ENCODE data around the gene TMTC2.

DNA sequence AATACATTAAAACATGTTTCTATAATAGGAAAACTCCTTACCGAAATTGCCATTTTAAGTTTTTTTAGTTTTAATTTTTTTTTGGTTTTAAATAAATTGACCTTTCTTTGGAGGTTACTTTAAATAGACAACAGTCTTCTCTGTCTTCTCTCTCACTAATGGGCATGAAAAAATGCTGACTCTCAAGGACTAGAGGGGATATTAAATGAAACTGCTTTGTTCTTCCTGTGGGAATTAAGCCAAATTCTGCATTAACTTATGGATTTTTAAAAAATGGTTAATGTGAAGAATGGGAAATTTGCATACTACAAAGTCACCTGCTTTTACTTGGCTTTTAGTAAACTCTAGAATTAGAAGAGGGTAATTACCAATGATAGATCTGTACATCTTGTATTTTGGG is 378.9 kb downstream of the TMTC2 start:
- TF ChIP-seq CTCF (IDR thresholded peaks at IDR 0.05), result no peak
- TF ChIP-seq POLR2A (IDR thresholded peaks at IDR 0.05), result no peak
